GM19023 (cell line): ENCODE data around the gene MYO5A.
"Not testable (repeated sequence)": the region's sequence is repeated elsewhere in the genome, so short reads cannot be mapped to it uniquely, and the experiment has no call there.

ENCODE experiments used
- ATAC-seq: cut with Tn5 transposase; IDR thresholded peaks from one replicate; pipeline ENCODE4 v1.9.1; 2021; ENCODE audit warnings: mild to moderate bottlenecking, moderate library complexity; ENCODE audit not compliant: unreplicated experiment

The MYO5A gene

DNA sequence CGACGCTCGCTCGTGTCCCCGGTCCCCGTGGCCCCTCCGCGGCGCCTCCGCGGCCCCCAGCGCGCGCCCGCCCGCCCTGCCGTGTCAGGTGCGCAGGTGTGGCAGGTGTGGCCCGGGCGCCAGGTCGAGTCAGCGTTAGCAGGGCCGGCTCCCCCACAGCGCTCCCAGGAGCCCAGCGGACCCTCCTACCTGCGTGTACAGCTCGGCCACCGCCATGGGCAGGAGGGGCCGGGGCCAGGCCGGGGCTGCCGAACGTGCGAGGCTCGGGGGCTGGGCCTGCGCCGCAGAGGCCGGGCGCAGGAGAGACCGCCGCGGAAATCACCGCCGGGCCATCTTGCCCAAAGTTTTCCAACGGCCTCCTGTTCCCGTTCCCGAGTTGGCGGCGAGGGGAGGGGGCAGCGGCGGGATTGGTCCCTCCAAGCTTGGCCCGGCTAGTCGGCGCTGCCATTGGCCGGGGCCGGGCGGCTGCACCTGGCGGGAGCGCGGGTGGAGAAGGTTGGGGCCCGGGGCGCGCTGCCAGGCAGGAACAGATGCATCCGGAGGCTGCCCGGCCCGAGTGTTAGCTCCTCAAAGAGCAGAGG lies 233.2 kb downstream of the MYO5A start, which contains the start of gene MYO5C:
Gene MYO5C (minus strand): TSS at position 384 of the 581 bp plus-strand sequence. CDS start 168 bp downstream, at position 216.
- ATAC-seq = no peak

DNA sequence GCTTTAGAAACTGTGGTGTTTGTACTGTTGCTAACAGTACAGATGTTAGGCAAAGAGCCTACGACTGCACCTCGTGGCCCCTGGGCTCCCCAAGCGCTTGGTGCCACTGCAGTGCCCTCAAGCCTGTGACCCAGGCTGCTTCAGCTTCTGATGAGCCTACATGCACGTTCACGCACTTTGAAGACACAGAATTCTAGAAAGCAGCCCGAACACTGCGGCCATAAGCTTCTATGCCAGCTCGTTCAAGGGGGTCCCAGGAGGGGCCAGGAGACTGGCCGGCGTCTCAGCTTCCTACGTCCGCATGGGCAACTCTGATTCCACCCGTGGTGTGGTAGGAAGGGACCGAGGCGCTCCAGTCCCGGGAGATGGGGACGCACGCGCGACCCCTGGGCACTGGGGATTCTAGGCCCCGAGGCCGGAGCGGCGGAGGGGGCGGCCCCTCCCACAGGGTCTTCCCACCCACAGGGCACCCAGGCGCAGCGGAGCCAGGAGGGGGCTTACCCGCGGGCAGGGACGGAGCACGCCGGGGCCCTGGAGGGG lies 233.7 kb downstream of the MYO5A start:
- no peak for ATAC-seq

DNA sequence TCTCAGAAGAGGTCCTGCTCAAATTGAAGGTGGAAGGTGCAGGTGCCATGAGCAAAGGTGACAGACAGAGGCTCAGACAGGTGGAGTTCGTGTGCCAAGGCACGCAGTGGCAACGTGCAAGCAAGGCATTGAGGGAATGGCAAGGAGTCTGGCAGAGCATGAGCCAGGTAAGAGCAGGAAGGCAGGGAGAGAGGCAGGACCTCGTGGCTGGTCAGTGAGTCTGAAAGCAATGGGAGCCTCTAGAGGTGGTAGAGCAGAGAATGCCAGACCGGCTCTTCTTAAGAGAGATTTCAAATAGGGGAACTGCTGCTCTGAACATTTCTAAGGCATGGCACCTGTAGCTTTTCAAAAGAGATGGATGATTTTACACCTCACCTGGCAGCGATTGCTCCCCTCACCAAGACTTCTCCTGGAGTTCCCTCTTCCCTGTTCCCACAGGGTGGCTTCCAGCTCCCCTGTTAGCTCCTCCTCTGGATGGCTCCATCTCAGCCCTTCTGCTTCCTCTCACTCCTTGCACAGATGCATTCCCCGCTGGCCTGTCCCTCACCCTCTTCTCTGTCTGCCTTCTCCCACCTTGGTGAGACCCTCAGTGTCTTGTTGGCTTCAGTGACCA lies 235.8 kb downstream of the MYO5A start:
- no peak for ATAC-seq

DNA sequence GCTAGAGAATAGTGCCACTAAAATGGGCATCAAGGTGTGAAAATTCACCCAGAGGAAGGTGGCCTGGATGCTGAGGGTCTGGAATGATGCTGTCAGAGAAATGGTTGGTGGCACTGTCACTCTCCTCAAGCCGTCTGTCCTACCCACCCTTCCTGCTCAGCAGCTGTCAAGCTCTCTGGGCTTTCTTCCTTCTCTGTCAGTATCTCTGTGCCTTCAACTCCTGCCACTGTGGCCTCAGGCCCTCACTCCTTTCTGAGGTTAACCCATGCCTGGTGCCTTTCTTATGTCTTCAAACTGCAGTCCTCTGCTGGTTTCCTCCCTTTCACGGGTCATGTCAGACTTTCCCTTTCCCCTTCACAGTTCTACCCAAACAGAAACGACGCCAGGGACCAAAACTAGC lies 237.5 kb downstream of the MYO5A start:
- no peak for ATAC-seq

DNA sequence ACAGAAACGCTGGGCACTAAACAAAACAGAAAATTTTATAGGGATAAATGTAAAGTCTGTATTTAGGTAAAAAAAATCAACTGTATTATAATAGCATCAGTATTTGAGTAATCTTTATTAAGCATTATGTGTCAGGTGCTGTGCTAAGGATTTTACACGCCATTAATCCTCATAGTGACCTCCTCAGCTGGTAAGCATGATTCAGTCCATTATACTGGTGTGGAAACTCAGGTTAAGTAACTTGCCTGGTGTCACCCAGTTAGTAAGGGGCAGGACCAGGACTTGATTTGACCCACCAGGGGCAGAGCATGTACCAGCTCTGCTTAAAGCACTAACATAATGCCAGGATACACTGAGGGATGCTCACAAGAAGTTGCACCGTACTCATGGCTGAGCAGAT lies 237.9 kb downstream of the MYO5A start:
- no peak for ATAC-seq

DNA sequence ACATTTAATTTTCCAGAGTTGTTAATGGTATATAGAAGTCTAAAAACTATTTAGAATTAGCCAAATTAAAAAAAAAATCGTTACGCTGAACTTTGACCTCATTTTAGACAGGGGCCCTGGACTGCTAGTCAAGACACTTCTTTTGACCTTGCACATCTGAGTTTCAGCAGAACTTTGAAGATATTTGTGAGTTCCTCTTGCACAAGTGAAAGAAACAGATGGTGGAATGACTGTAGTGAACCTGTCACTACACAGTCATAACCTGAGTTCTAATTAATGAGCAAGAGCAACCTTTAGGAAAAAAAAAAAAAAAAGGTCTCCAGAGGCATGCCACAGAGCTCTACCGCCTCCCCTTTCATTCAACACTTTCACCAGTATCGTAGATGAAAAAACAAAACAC lies 238.4 kb downstream of the MYO5A start:
- ATAC-seq = peak; percentile 48

DNA sequence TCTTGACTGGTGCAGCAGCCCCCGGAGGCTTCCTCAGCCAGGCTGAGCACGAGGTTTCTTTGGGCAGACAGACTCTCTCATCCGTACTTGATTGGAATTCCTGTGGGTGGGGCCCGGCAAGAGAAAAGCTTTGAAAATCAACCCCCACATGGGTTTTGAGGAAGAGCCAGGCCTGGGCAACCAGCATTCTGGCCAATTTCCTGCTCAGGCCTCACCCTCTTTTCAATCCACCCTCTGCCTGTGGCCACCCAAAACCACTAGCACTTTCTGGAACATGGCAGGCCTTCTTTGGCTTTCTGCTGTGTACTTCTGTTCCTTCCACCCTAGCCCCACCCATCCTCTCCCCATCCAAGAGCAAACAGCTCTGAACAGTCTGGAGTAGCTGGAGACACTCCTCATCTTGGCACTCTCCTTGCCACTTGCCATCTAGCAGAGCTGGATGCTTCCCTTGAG lies 239.0 kb downstream of the MYO5A start:
- ATAC-seq = no peak

DNA sequence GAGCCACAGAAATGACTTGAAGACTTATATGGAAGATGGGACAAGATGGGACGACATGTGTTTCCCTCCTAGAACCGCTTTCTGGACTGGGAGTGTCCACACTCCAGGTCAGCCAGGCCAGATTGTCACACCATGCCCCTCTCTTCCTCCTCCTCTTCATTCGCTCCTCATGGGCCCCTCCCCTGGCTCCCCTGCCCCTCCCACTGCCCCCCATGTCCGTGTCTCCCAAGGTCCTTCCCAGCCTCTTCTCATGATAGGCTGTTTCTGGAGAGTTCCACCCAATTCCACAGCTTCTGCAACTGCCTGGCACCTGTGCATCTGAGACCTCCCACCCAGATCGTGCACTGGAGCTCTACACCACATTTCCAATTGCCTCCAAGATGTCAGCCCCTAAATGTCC lies 239.7 kb downstream of the MYO5A start:
- ATAC-seq = no peak

DNA sequence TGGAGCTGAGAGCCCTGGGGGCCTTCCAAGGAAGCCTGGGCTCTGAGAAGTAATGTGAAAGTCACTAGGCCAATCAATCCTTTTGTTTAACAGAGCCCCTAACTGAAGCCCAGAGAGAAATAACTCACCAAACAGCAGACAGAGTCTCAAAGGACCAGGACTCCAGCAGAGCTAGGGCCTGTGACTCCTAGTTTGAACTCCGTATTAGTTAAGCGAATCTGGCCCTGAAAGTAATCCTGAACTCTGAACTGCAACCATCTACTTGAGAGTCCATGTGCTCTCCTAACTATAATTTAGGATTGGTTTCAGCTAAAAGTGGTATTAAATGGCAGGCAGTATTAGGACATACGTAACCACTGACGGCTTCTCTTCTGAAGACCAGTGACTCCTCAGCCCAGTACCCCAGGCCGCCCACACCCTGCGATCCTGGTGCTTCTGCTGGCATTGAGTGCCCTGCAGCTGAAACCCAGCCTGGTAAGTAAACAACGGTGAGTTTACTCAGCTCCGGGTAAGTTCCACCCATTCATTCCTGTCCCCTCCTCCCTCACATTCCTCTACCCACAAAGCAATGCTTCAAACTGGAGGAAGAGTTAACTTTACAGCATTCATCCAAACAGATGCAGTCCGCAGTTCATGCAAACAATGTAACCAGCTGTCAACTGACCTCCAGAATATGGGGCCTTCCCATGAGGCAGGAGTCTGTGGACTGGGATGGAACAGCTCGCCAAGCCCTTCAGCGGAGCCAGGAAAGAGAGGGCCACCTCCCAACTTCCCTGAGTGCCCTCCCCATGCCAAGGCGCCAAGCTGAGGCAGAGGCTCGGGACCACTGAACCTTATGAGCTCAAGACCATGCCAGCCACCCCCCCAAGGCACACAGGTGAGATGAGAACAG lies 240.4 kb downstream of the MYO5A start:
- no peak for ATAC-seq

DNA sequence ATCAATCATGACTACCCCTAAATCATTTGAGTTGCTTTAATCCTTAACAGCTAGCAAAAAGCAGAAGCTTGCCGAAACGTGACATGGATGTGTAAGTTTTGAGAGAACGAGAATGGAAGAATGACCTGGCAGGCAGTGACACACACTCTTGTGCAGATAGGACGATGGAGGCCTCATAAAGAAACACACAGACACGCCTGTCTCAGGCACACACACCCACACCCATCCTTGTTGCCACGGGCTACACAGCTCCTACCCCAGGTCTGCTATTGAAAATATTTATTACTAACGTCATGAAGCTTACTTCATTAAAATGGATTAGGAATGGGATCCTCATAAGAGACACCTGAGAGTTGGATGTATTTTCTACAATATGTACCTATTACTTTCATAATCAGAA lies 241.6 kb downstream of the MYO5A start:
- no peak for ATAC-seq

DNA sequence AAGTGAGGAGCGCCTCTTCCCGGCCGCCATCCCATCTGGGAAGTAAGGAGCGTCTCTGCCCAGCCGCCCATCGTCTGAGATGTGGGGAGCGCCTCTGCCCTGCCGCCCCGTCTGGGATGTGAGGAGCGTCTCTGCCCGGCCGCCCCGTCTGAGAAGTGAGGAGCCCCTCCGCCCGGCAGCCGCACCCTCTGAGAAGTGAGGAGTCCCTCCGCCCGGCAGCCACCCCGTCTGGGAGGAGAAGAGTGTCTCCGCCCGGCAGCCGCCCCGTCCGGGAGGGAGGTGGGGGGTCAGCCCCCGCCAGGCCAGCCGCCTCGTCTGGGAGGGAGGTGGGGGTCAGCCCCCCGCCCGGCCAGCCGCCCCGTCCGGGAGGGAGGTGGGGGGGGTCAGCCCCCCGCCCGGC lies 242.7 kb downstream of the MYO5A start:
- not testable (repeated sequence) for ATAC-seq

DNA sequence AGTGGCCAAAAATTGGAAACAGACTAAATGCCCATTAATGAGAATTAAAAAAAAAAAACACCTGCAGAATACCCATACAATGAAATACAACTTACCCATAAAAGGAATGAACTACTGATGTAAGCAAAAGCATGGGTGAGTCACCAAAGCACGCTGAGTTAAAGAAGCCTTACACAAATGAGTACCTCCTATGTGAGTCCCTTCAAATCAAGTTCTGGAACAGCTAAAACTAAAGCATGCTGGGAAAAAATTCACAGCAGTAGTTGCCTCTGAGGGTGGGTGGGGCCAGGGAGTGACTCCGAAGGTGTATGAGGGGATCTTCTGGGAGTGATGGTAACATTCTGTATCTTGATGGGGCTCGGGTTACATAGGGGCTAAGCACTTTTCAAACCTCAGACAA lies 244.5 kb downstream of the MYO5A start:
- ATAC-seq = no peak

DNA sequence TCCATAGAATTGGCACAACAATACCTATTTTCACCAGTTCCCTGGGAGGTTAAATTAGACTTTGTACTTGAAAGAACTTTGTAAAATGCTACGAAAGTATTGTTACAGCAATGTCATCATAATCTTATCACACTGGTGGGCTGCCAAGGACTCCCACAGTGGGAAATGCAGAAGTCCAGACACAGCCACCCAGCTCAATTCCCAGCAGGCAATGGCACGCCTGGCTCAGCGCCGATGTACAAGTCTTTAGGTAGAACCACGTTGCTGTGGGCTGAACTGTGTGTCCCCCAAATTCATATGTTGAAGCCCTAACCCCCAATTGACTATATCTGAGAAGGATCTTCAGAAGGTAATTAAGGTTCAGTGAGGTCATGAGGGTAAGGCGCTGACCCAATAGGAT lies 245.4 kb downstream of the MYO5A start:
- ATAC-seq = no peak

DNA sequence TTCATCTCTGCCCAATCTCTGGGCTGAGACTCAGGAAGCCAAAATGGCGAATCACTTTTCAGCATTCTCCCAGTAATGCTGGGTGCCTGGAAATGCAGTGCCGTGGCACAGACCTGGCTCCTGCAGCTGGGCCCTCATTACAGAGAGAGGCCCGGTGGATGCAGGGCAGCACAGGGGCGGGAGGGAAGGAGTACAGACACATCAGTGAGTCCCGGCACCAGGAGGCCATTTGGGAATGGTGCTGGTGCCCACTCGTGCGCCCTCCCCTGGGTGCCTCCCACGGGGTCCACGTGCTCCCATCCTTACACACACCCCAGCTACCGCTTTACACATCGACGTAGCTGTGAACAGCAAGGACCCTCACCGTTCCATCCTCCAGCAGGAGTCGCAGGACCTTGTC lies 246.3 kb downstream of the MYO5A start:
- no peak for ATAC-seq

DNA sequence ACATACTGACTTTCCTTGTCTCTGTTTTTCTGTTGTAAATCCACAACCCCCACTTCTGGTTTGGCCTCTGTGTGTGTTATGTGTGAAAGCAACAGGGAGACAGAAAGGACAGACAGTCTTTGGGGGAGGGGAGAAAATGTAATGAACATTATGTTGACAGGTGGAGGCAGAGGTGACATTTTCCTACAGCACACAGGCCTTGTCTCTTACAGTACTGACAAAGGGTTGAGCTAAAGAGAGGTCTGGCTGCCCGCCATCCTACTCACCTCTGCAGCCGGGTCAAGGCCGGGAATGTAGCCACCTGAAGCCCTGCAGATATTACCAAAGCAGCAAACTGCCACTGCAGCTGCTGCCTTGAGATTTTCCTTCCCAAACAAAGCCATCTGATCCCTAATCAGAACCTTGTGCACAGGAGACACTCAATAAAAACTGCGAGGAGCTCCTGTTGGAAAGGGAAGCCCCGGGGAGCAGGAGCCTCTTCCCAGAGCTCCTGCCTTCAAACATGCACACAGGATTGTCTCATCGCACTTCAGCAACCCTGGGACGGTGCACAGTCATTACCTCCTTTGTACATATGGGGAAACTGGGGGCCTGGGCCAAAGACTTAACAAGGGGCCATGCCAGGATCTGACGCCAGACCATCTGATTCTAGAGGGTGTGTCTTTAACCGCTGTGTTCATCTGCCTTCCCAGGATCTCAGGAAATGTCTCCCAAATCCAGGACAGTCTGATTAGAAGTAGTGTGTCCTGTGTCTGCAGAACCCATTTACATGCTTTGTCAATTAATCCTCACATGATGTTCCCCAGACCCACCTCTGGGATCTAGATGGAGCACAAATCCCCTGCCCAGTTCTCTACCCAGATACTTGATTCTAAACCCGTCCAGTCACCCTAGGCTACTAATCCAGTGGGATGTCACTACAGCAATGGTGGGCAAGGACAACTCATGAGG lies 247.3 kb downstream of the MYO5A start:
- ATAC-seq = no peak

DNA sequence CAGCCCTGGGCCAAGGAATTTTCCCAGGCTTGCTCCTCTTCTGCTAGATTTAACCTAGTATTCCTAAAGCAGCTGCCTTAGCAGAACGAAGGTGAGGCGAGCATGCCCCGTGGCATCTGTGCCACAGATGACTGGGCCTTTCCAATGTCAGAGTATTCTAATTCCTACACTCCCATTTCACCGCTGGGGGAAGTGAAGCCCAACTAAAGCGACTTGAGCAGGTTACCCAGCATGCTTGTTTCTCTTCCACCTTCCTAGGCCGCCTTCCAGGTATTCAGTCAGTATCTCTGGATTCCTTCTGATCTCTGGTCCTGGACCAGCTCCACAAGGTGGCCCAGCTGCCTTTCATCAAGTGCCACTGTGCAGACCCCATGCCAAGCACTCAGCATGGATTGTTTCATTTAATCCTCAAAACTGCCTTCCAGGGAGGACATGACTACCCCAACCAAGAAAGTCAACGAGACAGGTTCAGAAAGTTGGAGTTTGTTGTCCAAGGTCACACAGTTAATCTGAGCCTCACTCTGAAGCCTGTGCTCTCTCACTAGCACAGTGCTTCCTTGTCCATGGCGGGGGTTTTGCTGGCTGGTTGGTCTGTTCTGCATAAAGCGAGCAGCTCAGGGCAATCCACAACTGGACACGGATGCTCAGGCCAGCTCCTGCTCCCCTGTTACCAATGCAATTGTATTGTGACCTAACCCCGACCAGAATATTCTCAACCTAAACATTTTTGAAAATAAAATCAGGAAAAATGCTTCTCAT lies 248.2 kb downstream of the MYO5A start:
- ATAC-seq = no peak

DNA sequence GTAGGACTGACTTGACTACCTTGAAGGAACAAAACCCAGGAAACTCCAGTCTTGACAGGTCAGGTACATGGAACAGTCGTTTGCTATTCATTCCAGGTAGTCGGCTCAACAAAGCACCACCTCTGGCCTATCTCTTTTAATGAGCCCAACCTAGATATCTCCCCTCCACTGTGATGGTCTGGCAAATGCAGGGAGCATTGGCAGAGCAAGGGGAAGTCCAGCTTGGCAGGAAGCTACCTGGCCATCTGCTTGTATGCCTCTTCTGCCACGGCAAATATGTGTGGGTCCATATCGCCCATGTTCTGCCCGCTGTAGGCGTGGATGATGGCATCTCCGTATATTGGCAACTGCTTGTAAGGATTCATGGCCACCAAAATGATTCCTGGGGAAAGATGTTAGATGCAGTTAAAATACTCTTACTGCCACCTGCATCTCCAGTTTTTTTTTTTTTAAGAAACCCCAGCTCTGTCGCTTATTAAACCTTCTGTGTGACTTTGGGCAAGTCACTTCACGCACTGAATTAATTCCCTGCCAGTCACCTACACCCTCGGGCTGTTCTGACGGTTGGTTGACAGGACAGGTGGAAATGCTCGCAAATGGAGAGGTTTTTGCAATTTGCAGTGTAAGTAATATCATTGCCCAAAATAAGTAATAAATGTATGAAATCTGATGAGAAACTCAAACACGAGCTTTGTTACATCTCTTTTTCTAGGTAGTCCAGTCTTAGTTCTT lies 249.9 kb downstream of the MYO5A start:
- no peak for ATAC-seq

DNA sequence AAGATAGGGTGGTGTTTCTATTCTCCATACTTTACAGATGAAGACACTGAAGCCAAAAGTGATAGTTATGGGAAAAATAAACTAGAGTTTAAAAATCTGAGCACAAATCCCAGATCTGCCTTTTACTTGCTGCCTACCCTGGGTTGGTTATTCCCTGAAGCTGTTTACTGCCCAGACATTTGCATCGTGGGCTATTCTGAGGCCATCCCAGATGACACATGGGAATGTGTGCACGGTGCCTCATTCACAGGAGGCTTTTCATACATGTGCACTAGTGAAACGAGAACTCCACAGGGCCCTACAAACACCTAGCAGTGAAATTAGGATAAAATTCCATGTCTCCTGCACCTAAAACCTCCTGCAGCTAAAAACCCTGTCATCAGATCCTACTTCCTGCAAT lies 250.5 kb downstream of the MYO5A start:
- no peak for ATAC-seq

DNA sequence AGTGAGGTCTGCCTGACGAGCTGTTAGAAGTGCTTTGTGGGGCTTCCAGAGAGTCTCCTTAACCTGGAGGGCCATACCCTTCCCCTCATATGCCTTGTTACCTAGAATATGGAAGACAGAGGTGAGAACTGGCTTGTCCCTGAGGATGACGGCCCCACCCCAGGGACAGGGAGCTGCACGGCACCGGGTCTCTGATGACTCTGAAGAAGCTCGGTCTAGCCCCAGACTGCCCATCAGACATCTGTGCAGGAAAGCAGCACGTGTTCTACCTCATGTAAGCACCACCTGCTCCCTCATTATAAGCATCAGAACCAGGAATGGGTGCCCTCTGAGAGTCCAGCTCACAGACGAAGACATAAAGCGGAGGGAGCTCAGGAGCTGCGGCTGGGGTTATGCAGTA lies 251.1 kb downstream of the MYO5A start:
- ATAC-seq = no peak
